NCI-H2171 (cell line): Measurements from ENCODE around the gene SPDYE17.
"Not testable (repeated sequence)": the region's sequence is repeated elsewhere in the genome, so short reads cannot be mapped to it uniquely, and the experiment has no call there.

Source experiments
- DNase-seq: peaks from one replicate; lab custom pipeline; 2025; lab: John Stamatoyannopoulos, UW

Gene SPDYE17

GRCh38 chr7:76998764-76999450 is 33.3 kb downstream of the SPDYE17 start:
- not testable (repeated sequence) for DNase-seq

- no peak for DNase-seq
These were observed 33.9 kb downstream of the SPDYE17 start for GRCh38 chr7:76998285-76998589.

GRCh38 chr7:76997381-76998284 is 34.5 kb downstream of the SPDYE17 start:
- DNase-seq: no peak

GRCh38 chr7:76996932-76997331 is 35.2 kb downstream of the SPDYE17 start:
- not testable (repeated sequence) for DNase-seq

- DNase-seq: not testable (repeated sequence)
These were observed 37.9 kb downstream of the SPDYE17 start for GRCh38 chr7:76994286-76994685.

- not testable (repeated sequence) for DNase-seq
These were observed 38.3 kb downstream of the SPDYE17 start for GRCh38 chr7:76993831-76994230.

GRCh38 chr7:76992871-76993270 is 39.3 kb downstream of the SPDYE17 start:
- not testable (repeated sequence) for DNase-seq

- DNase-seq: not testable (repeated sequence)
These were observed 40.0 kb downstream of the SPDYE17 start for GRCh38 chr7:76992204-76992603.

- DNase-seq: not testable (repeated sequence)
These were observed 42.0 kb downstream of the SPDYE17 start for GRCh38 chr7:76990202-76990601.

- DNase-seq: not testable (repeated sequence)
These were observed 46.0 kb downstream of the SPDYE17 start for GRCh38 chr7:76985924-76986717.

GRCh38 chr7:76984784-76985136 is 47.4 kb downstream of the SPDYE17 start:
- not testable (repeated sequence) for DNase-seq

GRCh38 chr7:76983937-76984783 is 48.0 kb downstream of the SPDYE17 start:
- not testable (repeated sequence) for DNase-seq

GRCh38 chr7:76983333-76983732 is 48.8 kb downstream of the SPDYE17 start:
- not testable (repeated sequence) for DNase-seq

- DNase-seq: not testable (repeated sequence)
These were observed 49.7 kb downstream of the SPDYE17 start for GRCh38 chr7:76982501-76982900.

GRCh38 chr7:76981187-76981970 is 50.8 kb downstream of the SPDYE17 start:
- DNase-seq: not testable (repeated sequence)

- not testable (repeated sequence) for DNase-seq
These were observed 51.6 kb downstream of the SPDYE17 start for GRCh38 chr7:76980576-76980975.

- not testable (repeated sequence) for DNase-seq
These were observed 54.3 kb downstream of the SPDYE17 start for GRCh38 chr7:76977761-76978367.

GRCh38 chr7:76974793-76975579 is 57.2 kb downstream of the SPDYE17 start:
- not testable (repeated sequence) for DNase-seq

GRCh38 chr7:76974336-76974735 is 57.8 kb downstream of the SPDYE17 start:
- DNase-seq: not testable (repeated sequence)
